ENCODE measurements around the gene SETMAR.
"Not testable (repeated sequence)": the region's sequence is repeated elsewhere in the genome, so short reads cannot be mapped to it uniquely, and the experiment has no call there.

- not testable (repeated sequence) for TF ChIP-seq CTCF, POLR2A (IDR thresholded peaks at IDR 0.05)
Observed at GRCh38 chr3:4296454-4296853, 6.7 kb upstream of the SETMAR start.
